AG08396 (cell line): ENCODE results near the gene CD164L2.
A peak's percentile ranks its signal among the peaks of the same experiment; 100 is the strongest.

Experiments
- DNase-seq: peaks from one replicate; pipeline ENCODE4 v3.0.0; 2012; ENCODE audit warnings: low spot score, mixed read lengths

Gene CD164L2

DNA sequence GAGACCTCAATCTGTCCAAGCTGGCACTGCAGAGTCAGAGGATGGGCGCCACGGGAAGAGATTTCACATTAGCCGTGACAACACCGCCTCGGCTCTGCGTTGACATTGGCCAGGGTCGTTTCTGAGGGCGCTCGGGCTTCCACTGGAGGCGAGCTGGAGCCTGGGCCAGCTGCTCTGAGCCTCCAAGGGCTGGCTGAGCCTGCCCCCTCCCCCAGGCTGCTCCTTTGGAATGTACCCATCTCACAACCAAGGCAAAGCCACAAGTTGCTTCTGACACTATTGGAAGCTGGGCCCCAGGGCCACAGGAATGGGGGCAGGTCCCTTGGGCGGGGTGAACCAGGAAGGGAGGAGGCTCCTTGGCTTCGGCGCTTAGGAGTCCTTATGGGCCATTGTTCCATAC lies 21.9 kb upstream of the CD164L2 start:
- DNase-seq = peak; percentile 65

DNA sequence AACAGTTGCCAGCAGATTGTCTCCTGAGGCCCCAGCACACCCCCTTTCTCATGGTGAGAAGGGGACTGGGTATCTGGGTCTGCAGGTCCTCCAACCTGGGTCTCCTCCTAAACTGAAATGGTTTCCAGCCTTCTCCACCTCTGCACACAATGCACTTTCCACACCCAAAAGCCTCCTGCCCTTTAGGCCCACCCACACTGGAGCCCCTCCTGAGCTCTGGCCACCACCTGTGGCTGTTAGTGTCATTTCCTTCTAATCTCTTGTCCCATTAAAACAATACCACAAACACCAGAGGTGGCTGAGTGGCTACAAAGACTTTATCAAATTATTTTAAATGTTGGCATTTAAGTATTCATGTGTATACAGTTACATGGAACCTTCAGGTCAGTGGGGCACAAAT lies 20.8 kb upstream of the CD164L2 start:
- DNase-seq = no peak

DNA sequence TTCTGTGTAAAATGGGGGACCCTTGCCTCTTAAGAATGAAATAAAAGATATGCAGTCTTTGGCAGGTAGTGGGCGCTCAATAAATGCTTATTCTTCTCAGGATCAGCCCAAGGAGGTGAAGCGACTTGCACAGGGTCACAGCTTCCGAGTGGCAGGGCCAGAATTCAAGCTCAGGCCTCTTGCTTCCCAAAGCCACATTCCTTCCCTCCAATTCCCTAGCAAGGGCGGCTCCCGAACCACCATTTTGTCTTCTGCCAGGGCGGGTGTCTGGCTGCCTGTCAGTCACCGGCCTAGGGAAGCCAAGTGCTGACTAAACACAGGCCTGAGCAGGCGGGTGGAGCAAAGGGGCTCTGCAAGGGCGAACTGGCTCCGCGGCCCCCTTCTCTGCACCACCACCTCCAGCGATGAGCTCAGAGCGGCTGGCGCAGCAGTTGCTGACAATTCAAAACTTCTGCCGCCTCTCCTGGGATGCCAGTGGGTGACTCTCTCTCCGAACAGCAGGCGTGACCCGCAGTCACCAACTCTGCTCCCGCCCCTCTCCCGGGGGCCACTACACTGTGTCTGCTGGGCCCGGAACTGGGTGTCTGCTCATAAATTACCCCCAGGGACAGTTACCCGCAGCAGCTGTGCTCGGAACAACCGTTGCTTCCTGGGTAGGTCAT lies 20.1 kb upstream of the CD164L2 start:
- peak; percentile 58 for DNase-seq

DNA sequence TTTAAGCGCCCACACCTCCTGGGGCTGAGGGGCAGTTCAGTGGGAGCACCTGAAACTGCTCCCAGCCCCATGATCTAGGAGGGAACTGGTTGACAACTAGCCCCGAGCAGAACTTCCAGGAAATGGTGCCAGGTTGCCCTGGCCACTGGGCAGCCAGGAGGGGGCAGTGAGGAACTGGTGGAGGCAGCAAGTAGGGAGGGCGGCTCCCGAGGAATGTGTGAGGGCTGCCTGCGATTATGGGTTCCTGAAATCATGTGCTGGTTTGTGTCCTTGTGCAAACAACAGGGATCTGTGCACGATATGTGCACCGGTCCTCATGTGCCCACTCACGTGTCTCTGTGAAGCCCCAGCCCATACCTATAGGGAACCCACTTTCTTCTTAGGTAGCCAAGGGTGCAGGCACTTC lies 19.2 kb upstream of the CD164L2 start:
- DNase-seq = peak; percentile 72

DNA sequence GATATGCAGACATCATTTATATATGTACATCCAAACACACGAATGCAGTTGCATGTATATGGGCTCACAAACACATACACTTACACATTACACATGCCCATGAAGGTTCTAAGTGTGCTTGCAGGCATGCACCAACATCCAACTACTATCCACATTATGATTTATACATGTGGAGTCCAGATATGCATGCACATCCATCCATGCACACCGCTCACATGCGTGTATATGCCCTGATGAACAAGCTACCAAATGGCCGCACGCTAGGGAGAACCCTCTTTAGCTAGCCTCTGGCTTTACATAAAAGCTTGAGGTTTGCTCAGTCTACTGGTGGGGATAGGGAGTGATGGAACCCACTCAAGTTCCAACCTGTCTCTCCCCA lies 17.8 kb upstream of the CD164L2 start:
- DNase-seq = no peak

DNA sequence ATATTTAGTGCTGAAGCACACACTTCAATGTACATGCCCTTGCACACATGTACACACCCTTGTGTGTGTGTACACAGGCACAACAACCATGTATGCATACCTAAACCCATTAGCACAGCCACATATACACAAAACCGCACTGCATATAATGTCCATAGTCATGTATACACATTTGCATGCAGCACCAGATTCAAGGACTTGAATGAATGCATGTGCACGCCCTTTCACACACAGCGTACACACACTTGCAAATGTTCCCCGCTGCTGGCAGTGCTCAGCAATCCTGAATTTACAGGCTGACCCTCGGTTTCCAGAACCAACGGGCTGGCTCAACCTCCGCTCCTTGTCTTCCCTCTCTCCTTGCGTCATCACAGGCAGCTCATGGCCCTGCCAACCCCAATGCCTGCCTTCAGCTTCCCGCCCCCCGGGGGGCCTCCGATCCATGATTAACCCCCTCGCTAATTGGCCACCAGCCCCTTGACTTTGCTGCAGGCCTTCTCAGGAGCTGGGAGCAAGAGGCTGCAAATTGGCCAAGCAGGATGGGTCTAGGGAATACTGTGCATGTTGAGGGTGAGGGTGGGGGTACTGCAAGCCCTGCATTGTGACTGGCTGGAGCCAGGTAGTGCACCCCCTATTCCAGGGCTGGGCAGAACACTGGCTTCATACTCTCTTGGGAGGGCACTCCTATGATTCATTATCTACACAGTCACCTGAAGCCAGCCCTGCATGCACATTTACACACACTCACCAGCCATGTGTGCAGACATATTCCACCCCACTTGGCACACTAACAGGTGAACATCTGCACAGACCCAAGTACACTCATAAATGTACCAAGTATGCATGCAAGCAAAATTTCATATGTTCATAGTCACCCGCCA lies 17.2 kb upstream of the CD164L2 start:
- peak; percentile 21 for DNase-seq

DNA sequence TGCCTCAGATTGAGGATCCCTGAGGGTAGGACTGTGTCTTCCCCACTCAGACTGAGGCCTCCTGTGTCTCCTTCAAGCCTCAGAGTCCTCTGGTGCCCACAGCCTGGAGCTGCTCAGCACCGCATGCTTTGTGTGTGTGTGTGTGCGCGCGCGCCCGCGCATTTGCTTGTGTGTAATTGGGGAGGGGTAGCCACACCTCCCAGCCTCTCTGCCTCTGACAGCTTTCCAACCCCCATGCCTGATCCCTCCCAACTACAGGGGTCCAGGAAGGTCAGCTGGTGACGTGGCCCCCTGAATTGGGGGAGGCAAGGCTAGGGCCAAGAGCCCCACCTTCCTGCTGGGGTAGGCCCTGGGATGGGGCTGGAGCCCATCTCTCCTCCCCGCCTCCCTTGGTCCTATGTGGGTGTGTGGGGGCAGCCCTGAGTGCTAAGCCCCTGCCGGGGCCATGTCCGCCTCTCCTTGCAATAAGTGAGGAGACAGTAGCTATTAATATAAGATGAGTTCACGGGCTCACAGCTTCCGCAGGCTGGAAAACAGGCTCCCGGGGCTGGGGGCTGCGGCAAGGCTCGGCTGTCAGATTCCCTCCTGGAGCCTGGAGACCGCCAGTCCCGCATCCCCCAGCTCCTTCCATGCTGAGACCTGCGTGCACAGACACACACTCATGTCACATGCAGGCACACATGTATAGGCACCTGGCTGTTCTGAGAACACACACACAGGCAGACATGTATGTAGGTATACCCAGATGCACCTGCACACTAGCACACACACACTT lies 16.3 kb upstream of the CD164L2 start:
- no peak for DNase-seq

DNA sequence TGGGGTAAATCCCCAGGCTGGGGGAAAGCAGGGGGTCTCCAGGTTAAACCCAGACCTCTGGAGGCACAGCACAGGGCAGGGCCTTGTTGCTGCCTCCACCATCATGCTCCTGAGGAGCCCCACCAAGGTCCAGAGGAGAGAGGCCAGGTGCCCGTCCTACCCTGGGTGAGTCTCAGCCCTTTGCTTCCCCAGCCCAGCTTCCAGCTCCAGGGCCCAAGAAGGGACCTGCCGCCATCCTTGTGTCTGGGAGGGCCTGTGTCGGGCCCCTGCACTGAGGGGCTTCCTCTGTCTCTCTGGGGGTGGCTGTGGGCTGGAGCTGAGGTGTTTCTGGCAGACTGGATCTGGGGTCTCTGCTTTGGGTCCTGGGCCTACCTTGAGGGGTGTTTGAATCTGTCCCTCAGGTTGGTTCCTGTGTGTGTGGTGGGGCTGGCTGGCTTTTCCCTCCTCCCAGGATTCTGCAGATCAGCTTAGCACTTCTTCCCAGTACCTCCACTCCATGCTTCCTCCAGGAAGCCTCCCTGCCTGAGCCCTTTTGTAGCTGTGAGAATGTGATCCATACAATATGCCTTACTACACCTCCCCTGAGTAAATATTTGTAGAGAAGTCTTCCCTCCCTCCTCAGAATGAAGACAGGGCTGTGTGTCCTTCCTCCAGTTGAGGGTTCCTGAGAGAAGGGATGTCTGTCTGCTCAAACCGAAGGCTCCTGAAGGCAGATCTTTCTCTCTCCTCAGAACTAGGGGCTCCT lies 15.4 kb upstream of the CD164L2 start:
- peak; percentile 6 for DNase-seq

DNA sequence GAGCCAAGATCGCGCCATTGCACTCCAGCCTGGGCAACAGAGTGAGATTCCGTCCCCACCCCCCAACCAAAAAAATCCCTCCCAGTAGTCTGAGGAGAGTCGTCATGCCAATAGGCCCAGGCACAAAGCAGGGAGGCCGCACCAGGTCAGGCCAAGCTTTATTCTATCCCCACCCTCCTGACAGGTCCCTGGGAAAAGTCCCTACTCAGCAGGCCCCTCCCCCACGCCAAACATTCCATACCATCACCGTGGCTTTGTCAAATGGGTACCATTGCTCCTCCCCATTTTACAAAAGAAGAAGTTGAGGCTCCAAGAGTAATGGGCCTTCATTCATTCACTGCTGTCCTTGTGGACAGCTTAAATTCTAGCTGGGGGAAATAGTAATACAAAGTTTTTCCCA lies 14.6 kb upstream of the CD164L2 start:
- DNase-seq = no peak

DNA sequence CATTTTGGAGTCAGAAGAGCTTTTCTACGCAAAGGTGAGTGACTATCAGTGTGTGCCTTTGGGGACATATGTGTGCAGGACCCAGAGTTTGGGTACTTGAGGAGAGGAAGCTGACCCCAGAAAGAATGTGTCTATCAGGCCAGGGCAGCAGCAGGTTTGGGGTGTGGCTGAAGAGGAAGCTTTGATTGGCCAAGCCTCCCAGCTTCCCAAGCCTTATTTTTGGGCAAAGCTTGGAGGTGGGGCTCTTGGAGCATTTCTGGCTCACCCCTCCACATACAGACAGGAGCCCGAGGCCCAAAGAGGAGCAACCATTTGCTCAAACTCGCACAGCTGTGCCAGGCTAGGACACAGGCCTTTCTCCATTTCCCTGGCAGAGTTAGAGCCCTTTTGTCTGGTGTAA lies 14.0 kb upstream of the CD164L2 start:
- peak; percentile 6 for DNase-seq

DNA sequence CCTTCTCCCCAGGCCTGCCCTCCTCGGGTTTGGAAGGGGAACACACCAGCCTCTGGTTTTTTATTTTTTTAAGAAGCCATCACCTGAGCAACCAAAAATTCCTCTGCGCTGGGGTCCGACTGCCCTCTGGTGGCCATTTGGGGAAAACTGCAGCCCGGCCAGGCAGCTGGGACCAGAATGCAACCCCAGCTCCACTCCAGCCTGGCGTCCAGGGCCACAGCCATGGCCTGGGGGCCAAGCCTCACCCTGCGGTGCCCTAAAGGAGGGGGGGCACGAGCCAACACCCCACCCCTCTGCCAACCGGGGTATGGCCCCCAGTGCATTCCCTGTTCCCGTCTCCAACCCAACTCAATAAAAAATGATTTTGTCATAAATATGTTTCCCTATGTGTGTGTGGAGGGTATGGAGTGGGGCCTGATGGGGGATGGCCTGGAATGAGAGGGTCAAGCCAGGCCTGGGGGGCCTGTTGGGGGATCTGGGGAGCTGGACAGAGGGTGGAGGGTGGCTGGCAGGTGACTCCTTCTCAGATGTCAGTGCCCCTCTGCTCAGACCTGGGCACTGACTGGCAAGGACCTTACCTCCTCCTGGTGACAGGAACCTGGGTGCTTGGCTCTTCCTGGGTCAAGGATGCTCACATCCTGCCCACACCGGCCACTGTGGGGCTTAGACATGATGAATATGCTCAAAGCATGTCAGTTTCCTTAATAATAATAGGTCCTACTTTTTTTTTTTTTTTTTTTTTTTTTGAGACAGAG lies 12.5 kb upstream of the CD164L2 start:
- DNase-seq = peak; percentile 86

DNA sequence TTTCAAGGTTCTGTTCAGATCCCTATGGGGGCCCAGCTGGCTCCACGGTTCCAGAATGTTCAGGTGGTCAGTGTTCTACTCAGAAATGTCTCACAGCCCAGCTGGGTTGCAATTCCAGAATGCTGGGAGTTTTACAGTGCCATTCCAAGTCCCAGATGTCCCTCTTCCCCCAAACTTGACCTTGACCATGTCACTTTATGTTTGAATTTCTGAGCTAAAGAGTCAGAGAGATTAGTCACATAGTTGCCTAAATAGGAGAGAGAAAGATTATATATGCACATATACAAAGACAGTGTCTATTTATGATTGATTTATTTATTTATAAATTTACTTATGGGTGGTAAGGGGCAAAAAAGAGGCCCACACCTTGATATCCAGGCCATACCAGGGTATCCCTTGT lies 11.8 kb upstream of the CD164L2 start:
- DNase-seq = peak; percentile 27

DNA sequence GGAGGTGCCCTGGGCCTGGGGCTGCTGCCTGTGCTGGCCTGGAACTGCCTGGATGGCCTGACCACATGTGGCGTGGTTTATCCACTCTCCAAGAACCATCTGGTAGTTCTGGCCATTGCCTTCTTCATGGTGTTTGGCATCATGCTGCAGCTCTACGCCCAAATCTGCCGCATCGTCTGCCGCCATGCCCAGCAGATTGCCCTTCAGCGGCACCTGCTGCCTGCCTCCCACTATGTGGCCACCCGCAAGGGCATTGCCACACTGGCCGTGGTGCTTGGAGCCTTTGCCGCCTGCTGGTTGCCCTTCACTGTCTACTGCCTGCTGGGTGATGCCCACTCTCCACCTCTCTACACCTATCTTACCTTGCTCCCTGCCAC lies 11.1 kb upstream of the CD164L2 start:
- no peak for DNase-seq

DNA sequence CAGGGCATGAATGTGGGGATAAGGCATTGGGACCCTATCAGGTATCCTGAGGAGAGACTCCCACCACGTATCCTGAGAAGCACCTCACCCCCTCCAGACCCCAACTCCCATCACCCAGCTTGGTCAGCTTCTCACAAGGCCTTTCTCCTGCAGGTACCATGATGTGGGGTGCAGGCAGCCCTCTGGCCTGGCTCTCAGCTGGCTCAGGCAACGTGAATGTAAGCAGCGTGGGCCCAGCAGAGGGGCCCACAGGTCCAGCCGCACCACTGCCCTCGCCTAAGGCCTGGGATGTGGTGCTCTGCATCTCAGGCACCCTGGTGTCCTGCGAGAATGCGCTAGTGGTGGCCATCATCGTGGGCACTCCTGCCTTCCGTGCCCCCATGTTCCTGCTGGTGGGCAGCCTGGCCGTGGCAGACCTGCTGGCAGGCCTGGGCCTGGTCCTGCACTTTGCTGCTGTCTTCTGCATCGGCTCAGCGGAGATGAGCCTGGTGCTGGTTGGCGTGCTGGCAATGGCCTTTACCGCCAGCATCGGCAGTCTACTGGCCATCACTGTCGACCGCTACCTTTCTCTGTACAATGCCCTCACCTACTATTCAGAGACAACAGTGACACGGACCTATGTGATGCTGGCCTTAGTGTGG lies 10.6 kb upstream of the CD164L2 start:
- DNase-seq = peak; percentile 5

DNA sequence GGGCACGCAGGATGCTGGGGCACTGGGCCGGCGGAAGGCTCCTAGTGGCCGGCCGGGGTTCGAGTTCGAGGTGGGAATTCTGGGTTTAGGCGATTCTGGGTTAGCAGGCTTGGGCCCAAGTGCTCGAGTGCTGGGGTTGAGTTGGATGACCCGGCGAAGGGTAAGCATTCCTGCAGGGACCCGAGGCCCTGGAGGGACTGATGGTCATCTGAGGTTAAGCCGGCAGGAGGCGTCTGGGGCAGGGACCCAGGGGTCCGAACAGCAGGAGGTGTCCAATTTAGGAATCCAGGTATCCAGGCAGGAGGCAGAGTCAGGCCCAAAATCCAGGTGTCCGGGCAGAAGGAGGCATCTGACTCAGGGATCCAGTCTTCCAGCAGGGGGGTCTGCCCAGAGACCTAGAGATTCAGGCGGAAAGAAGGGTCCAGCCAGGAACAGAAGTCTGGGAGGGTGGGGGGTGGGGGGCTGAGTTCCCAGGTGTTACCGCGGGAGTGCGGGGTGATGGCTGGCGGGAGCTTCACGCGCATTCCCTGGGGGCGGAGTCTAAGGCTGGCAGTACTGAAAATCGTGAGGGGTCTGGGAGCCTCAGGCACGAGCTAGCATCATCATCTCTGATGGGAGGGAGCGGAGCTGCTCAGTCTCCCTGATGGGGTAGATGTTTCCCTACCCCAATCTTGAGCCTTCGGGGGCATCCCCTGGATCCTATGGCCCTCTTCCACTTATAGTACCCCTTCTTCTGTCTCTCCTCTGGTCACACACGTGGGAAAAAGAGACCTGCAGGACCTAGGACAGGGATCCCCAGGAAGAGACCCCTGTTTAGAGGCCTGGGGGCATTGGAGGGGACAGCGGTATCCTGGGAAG lies 9.9 kb upstream of the CD164L2 start:
- no peak for DNase-seq

DNA sequence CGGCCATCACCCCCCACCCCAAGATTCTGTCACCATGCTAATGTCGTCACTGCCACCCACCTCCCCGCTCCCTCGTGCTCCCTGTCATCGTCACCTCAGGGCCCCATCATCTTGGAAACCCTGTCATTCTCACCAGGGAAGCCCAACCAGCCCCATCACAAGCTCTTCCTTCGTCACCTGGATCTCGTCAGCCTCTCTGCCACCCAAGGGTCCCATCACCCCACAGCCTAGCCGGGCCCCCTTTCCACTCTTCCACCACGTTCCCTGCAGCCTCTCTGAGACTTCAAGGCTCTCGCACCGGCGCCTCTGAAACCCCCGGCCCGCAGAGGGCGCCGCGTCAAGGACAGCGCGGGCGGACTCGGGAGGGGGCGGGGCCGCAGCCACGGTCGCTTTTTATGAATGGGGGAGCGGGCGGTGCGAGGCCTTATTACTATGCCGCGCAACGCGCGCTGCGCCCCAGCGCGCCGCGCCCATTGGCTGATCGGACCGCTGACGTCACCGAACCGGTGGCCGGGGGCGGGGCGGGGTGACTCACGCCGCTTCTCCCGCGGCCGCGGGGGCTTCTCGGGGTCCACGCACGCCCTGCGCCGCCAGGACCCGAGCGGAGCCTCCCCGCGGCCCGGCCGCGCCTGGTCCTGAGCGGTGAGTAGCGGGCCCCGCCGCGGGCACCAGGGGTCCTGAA lies 9.1 kb upstream of the CD164L2 start, which contains the start of gene GPR3:
TSS of gene GPR3 (plus strand) at position 527 of the 682 bp plus-strand sequence. CDS start 1,177 bp downstream, outside the sequence.
- peak; percentile 98 for DNase-seq

DNA sequence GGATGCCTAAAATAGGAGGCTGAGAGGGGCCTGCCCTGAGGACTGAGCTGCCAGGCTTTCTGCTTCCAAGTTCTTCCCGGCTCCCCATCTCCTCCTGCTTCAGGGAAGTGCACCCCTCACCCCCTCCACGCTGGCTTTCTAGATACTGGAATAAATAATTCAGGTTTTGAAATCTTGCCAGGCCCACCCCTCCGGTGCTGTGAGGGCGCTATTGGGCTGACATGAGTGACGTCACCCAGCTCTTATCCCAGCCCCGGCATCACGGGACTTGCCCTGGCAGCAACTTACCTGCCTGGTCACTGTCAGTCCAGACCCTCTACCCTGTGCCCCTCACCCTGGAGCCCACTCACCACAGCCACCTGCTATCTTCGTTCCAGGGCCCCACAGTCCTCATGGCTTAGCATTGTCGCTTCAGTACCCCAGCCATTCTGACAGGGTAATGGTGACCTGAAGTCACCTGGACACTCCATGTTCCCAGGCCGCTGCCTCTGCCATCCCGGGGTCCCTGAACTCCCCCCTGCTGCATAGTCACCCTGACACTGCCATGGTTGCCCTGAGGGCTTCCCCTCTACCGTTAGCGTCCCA lies 8.5 kb upstream of the CD164L2 start:
- DNase-seq = peak; percentile 72

DNA sequence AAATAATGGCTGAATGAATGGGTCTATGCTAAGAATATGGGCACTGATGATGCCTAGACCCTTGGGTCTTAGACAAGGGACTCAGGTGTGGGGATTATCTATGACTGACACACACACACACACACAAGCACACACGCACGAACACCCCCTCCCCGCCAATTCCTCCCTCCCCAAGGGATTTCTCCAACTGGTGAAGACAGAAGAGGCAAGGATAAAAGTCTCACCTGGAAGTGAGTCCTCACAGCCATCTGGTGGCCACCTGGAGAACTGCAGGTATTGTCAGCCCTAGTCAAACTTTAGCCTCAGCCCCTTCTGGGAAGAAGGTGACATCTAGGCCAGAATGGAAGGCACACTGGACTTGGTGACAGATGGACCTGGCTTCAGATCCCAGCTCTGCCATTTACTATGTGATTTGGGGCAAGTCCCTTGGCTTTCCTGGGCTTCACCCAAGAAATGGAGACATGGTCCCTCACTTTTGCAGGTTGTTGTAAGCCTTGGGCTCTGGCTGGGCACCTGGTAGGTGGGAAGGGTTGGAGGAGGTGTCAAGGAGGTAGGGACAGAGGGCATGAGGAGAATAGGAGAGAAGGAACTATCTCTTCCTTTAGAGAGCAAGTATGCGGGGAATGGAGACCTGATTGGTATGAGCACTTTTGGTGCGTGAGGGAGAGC lies 5.3 kb upstream of the CD164L2 start:
- DNase-seq = no peak
